ENCODE data around the gene STX7.

STX7 gene

GRCh38 chr6:132499757-132500156 lies 13.2 kb downstream of the STX7 start:
- CTCF ChIA-PET: no interaction called here
- Histone ChIP-seq H3K9me3 (ENCODE audit: control insufficient read depth, insufficient read depth, low read depth, low read length) (no peaks in the 10 kb centered on the region), H3K4me3 (ENCODE audit: low read depth, low read length) (no peak overlapping the region), H3K27ac (ENCODE audit: extremely low read depth, low read depth, low read length) (no peak overlapping the region), H3K36me3 (ENCODE audit: control insufficient read depth in 2 of 2, insufficient read depth in 1 of 2, low read length in 2 of 2) (peaks cover 7 to 63% of the 10 kb centered on the region in 2 experiments), H3K4me1 (ENCODE audit: control insufficient read depth, insufficient read depth, low read length) (no peaks in the 10 kb centered on the region)
- POLR2A ChIA-PET: no interaction called here
- no peak for TF ChIP-seq ZNF121 (tag by site-specific recombination; IDR thresholded peaks at IDR 0.05)
- no peak for TF ChIP-seq ZNF701 (tag by site-specific recombination; IDR thresholded peaks at IDR 0.05)
- no peak for TF ChIP-seq HOXA7 (CRISPR knock-in tag; IDR thresholded peaks at IDR 0.05; ENCODE audit: borderline replicate concordance)
- no peak for TF ChIP-seq ZNF18 (tag by site-specific recombination; IDR thresholded peaks at IDR 0.05)
- no peak for TF ChIP-seq ZNF596 (tag by site-specific recombination; IDR thresholded peaks at IDR 0.05)
- no peak for TF ChIP-seq ZNF692 (tag by site-specific recombination; IDR thresholded peaks at IDR 0.05)
- TF ChIP-seq TSHZ1 (tag by site-specific recombination; IDR thresholded peaks at IDR 0.05; ENCODE audit: borderline replicate concordance): no peak
- no peak for TF ChIP-seq ZNF610 (tag by site-specific recombination; IDR thresholded peaks at IDR 0.05; ENCODE audit: borderline replicate concordance)
- no peak for TF ChIP-seq ZNF140 (tag by site-specific recombination; IDR thresholded peaks at IDR 0.05)
- TF ChIP-seq ZNF274 (IDR thresholded peaks at IDR 0.05; ENCODE audit: low read length): no peak
- TF ChIP-seq ZNF274 (tag by site-specific recombination; IDR thresholded peaks at IDR 0.05; ENCODE audit: borderline replicate concordance): no peak

GRCh38 chr6:132498638-132499037 lies 14.3 kb downstream of the STX7 start:
- CTCF ChIA-PET: no interaction called here

More at GRCh38 chr6:132498638-132499037, 14.3 kb downstream of the STX7 start:
- peaks cover 7 to 73% of the 10 kb centered on the region in 2 experiments for H3K36me3 ChIP-seq (ENCODE audit: control insufficient read depth in 2 of 2, insufficient read depth in 1 of 2, low read length in 2 of 2)
- H3K9me3 ChIP-seq (ENCODE audit: control insufficient read depth, insufficient read depth, low read depth, low read length): no peaks in the 10 kb centered on the region
- H3K27ac ChIP-seq (ENCODE audit: extremely low read depth, low read depth, low read length): no peak overlapping the region
- H3K4me3 ChIP-seq (ENCODE audit: low read depth, low read length): no peak overlapping the region
- no peak for TF ChIP-seq ZBTB6 (tag by site-specific recombination; IDR thresholded peaks at IDR 0.05)
- TF ChIP-seq PRDM1 (tag by site-specific recombination; IDR thresholded peaks at IDR 0.05): peak; percentile 21; the same call in 1 of the 2 replicates
- no peak for TF ChIP-seq ZBTB21 (tag by site-specific recombination; IDR thresholded peaks at IDR 0.05)
- no peak for TF ChIP-seq FEZF1 (tag by site-specific recombination; IDR thresholded peaks at IDR 0.05)
- POLR2A ChIA-PET: no interaction called here
- H3K4me1 ChIP-seq (ENCODE audit: control insufficient read depth, insufficient read depth, low read length): no peaks in the 10 kb centered on the region
